Coronary artery (tissue), 2 donors: Measurements from ENCODE around the gene NRTN.

Experiments
- DNase-seq: peaks from one replicate; pipeline ENCODE4 v3.0.0-alpha.2; 2017; ENCODE audit warnings: low spot score
- H3K27ac ChIP-seq, 2 donors: fragments of 200-600 bp; sonication (generic); one replicate each; pipeline ENCODE4 v1.5.1; 2016 to 2019
- H3K4me3 ChIP-seq: fragments of 200-600 bp; sonication (generic); 2 replicates; pipeline ENCODE4 v1.5.1; 2016; ENCODE audit warnings: mild to moderate bottlenecking, moderate library complexity
- CTCF ChIP-seq: fragments of 200-600 bp; sonication (generic); IDR thresholded peaks from one replicate; pipeline ENCODE4 v1.5.1; 2019; ENCODE audit warnings: antibody characterized with exemption

NRTN gene

GRCh38 chr19:5857203-5858081 is 52.6 kb downstream of the NRTN start:
- no peak for TF ChIP-seq CTCF
- Histone ChIP-seq H3K4me3 (no peak overlapping the region), H3K27ac (no peak overlapping the region)
- no peak for DNase-seq

GRCh38 chr19:5863030-5863665 is 58.3 kb downstream of the NRTN start:
- TF ChIP-seq CTCF = no peak
- no peak overlapping the region for H3K4me3 ChIP-seq
- no peak for DNase-seq
- no peak overlapping the region for H3K27ac ChIP-seq

- no peak for TF ChIP-seq CTCF
- DNase-seq = no peak
- no peak overlapping the region for H3K27ac ChIP-seq
- no peak overlapping the region for H3K4me3 ChIP-seq
Measured at GRCh38 chr19:5864013-5864720, 59.3 kb downstream of the NRTN start.

- no peak overlapping the region for H3K27ac ChIP-seq
- no peak overlapping the region for H3K4me3 ChIP-seq
- no peak for DNase-seq
- TF ChIP-seq CTCF = no peak
Measured at GRCh38 chr19:5864725-5865486, 60.0 kb downstream of the NRTN start.

- TF ChIP-seq CTCF = no peak
- Histone ChIP-seq H3K4me3 (no peak overlapping the region), H3K27ac (no peak overlapping the region)
- no peak for DNase-seq
Measured at GRCh38 chr19:5865772-5866171, 60.9 kb downstream of the NRTN start.

GRCh38 chr19:5867201-5868136 is 62.6 kb downstream of the NRTN start:
- TF ChIP-seq CTCF = no peak
- Histone ChIP-seq H3K27ac (no peak overlapping the region), H3K4me3 (no peak overlapping the region)
- DNase-seq = no peak
